Lower leg skin (tissue), 3 donors: ENCODE measurements around the gene PSG5.
"Not testable (repeated sequence)": the region's sequence is repeated elsewhere in the genome, so short reads cannot be mapped to it uniquely, and the experiment has no call there.

Experiments
- CTCF ChIP-seq, 3 donors: fragments of 450-650 bp; IDR thresholded peaks; one replicate each; pipeline ENCODE4 v1.5.1; 2016; ENCODE audit warnings: antibody characterized with exemption in 3 of 3, mild to moderate bottlenecking in 3 of 3, moderate library complexity in 2 of 3
- POLR2A ChIP-seq, 2 donors: fragments of 450-650 bp; IDR thresholded peaks; one replicate each; pipeline ENCODE4 v1.6.1; 2016 to 2017; ENCODE audit warnings: antibody characterized with exemption in 2 of 2, mild to moderate bottlenecking in 1 of 2, moderate library complexity in 1 of 2

GRCh38 chr19:43129197-43129596, 57.1 kb downstream of the PSG5 start:
- not testable (repeated sequence) for TF ChIP-seq CTCF, POLR2A (IDR thresholded peaks at IDR 0.05)
